C1 segment of cervical spinal cord (tissue), 14 donors: Measurements from ENCODE around the gene RNF2.

Experiments used
- DNase-seq, 14 donors: peaks; one replicate each; lab custom pipeline; 2025; lab: John Stamatoyannopoulos, UW

The RNF2 gene

GRCh38 chr1:185096531-185096930 is 51.2 kb downstream of the RNF2 start:
- no peak for DNase-seq

- DNase-seq: no peak
Measured at GRCh38 chr1:185104083-185104482, 58.7 kb downstream of the RNF2 start.

- no peak for DNase-seq
Measured at GRCh38 chr1:185105121-185105520, 59.8 kb downstream of the RNF2 start.

- no peak for DNase-seq
Measured at GRCh38 chr1:185108321-185108720, 63.0 kb downstream of the RNF2 start.

- DNase-seq: no peak
Measured at GRCh38 chr1:185110145-185110544, 64.8 kb downstream of the RNF2 start.

GRCh38 chr1:185111873-185112272 is 66.5 kb downstream of the RNF2 start:
- no peak for DNase-seq

GRCh38 chr1:185112356-185112755 is 67.0 kb downstream of the RNF2 start:
- no peak for DNase-seq

- DNase-seq: no peak
Measured at GRCh38 chr1:185129708-185130107, 84.3 kb downstream of the RNF2 start.

- no peak for DNase-seq
Measured at GRCh38 chr1:185132534-185132933, 87.2 kb downstream of the RNF2 start.

GRCh38 chr1:185137896-185138545 is 92.7 kb downstream of the RNF2 start:
- DNase-seq: no peak

GRCh38 chr1:185139246-185139645 is 93.9 kb downstream of the RNF2 start:
- DNase-seq: peak in 1 of 14 donors; percentile 24

GRCh38 chr1:185144233-185144632 is 98.9 kb downstream of the RNF2 start:
- DNase-seq: no peak

GRCh38 chr1:185151215-185151614 is 105.9 kb downstream of the RNF2 start:
- DNase-seq: no peak
